Panc1 (cell line): ENCODE results near the gene ST3GAL2. TPM values are rescaled to one million over a fixed set of nuclear protein-coding genes. Genes with fewer than 3 reads are reported as not detected.

Experiments used
- ATAC-seq: fragments of 200-7000 bp; cut with Tn5 transposase; 2 replicates; pipeline ENCODE4 v1.9.1; 2020; ENCODE audit warnings: mild to moderate bottlenecking, moderate library complexity
- BruUV-seq: library from RNA; stranded (reverse); fragments of 400-500 nt; replicated peaks from 2 replicates; lab custom pipeline; 2021; lab: Mats Ljungman, UMichigan
- CTCF ChIA-PET: fragments of 300-600 bp; sonication (Branson Sonifier 250); formaldehyde crosslinking; loops from one replicate; lab custom pipeline; 2022; ENCODE audit warnings: antibody characterized with exemption; lab: Charles Lee
- POLR2A ChIA-PET: fragments of 300-600 bp; sonication (Branson Sonifier 250); formaldehyde crosslinking; loops from one replicate; lab custom pipeline; 2022; ENCODE audit warnings: antibody characterized with exemption; lab: Charles Lee
- DNase-seq: peaks from one replicate; pipeline ENCODE4 v3.0.0-alpha.2; 2010; ENCODE audit warnings: low read depth, low spot score
- H3K27ac ChIP-seq: 2 replicates; pipeline ENCODE4 v1.5.1; 2011; ENCODE audit warnings: mild to moderate bottlenecking, low read length, inconsistent platforms
- H3K27me3 ChIP-seq: fragments of 200-500 bp; sonication (Bioruptor generic); 2 replicates; pipeline ENCODE4 v1.6.0; 2014; ENCODE audit warnings: low read length, inconsistent platforms; ENCODE audit not compliant: control insufficient read depth, insufficient read depth
- H3K36me3 ChIP-seq: fragments of 200-500 bp; sonication (Bioruptor generic); 2 replicates; pipeline ENCODE4 v1.5.1; 2014; ENCODE audit warnings: inconsistent platforms, mild to moderate bottlenecking, low read length, moderate library complexity; ENCODE audit not compliant: control insufficient read depth, insufficient read depth
- H3K4me1 ChIP-seq: 2 replicates; pipeline ENCODE4 v1.5.1; 2011; ENCODE audit warnings: inconsistent platforms, mild to moderate bottlenecking, low read length, moderate library complexity; ENCODE audit not compliant: control insufficient read depth, insufficient read depth
- H3K4me3 ChIP-seq, 2 experiments: 2 replicates each; pipeline ENCODE4 v1.5.1; 2011 to 2012; ENCODE audit warnings: low read depth in 2 of 2, low read length in 2 of 2, mild to moderate bottlenecking in 2 of 2, inconsistent platforms in 1 of 2, moderate library complexity in 1 of 2
- H3K9me3 ChIP-seq: fragments of 200-500 bp; sonication (Bioruptor generic); 2 replicates; pipeline ENCODE4 v1.5.1; 2014; ENCODE audit warnings: low read depth, mild to moderate bottlenecking, inconsistent platforms, low read length, moderate library complexity; ENCODE audit not compliant: control insufficient read depth, insufficient read depth
- CTCF ChIP-seq: fragments of 450-650 bp; IDR thresholded peaks from 2 replicates; pipeline ENCODE4 v1.5.1; 2017; ENCODE audit warnings: mild to moderate bottlenecking
- POLR2AphosphoS5 ChIP-seq: IDR thresholded peaks from 2 replicates; pipeline ENCODE4 v1.6.1; 2012; ENCODE audit warnings: mild to moderate bottlenecking, low read depth, low read length, moderate library complexity
- REST ChIP-seq, 2 experiments: IDR thresholded peaks; 2 replicates each; pipeline ENCODE4 v1.6.1; 2011 to 2012; ENCODE audit warnings: low read depth in 2 of 2, control low read depth in 1 of 2, low read length in 1 of 2, mild to moderate bottlenecking in 1 of 2, moderate library complexity in 1 of 2; ENCODE audit not compliant: insufficient read depth in 1 of 2
- SIN3A ChIP-seq: IDR thresholded peaks from 2 replicates; pipeline ENCODE4 v1.6.1; 2012; ENCODE audit warnings: low read depth, mild to moderate bottlenecking, low read length, moderate library complexity, borderline replicate concordance; ENCODE audit not compliant: insufficient read depth
- TCF7L2 ChIP-seq: IDR thresholded peaks from 2 replicates; pipeline ENCODE4 v1.6.1; 2011; ENCODE audit warnings: mild to moderate bottlenecking, low read depth, low read length, inconsistent platforms
- in situ Hi-C: cut with HindIII; loops from 2 replicates; pipeline ENCODE4 v1.10.0; 2016; ENCODE audit warnings: low sequenced_read_pairs, low pct_unique_long_range_greater_than_20kb
- intact Hi-C: fragments of 100-400 bp; cut with micrococcal nuclease; formaldehyde crosslinking; loops from one replicate; pipeline ENCODE4 v1.10.0; 2022; ENCODE audit not compliant: unreplicated experiment
- total RNA-seq: library from RNA; stranded (reverse); gene quantifications from one replicate; pipeline ENCODE4 v1.2.1, GENCODE V29; 2021; ENCODE audit not compliant: unreplicated experiment

Gene ST3GAL2
- total RNA-seq, 1 experiment from 2014 or later, result 84.2 TPM

- BruUV-seq, result no TSS peak
- Histone ChIP-seq H3K27me3 (no peaks in the 10 kb centered on the region), H3K4me1 (no peaks in the 10 kb centered on the region), H3K4me3 (no peak overlapping the region), H3K36me3 (no peaks in the 10 kb centered on the region), H3K27ac (no peak overlapping the region), H3K9me3 (no peaks in the 10 kb centered on the region)
- ChIA-PET CTCF (interaction anchor here (0.6 to 1.3 kb wide), 3 partner anchors 61 to 100 kb away, joined by 3 to 7 read pairs (median 6); no protein-coding TSS in a partner anchor), POLR2A (interaction anchor here (0.6 to 0.7 kb wide), 4 partner anchors 11 to 186 kb away, joined by 3 to 12 read pairs (median 7); no protein-coding TSS in a partner anchor)
- TF ChIP-seq POLR2AphosphoS5 (no peak), REST (IDR thresholded peaks at IDR 0.05; ENCODE audit: insufficient read depth in 1 of 2, low read depth in 2 of 2, low read length in 1 of 2) (no peak), TCF7L2 (no peak), CTCF (no peak), SIN3A (no peak)
- in situ Hi-C loops, result no loop called here
- intact Hi-C loops, result no loop called here
- ATAC-seq, result peak; percentile 3; the same call in 1 of the 2 replicates
- no peak for DNase-seq
Observed at GRCh38 chr16:70470141-70470926, 31.4 kb upstream of the ST3GAL2 start.

GRCh38 chr16:70468776-70469525 lies 30.1 kb upstream of the ST3GAL2 start:
- intact Hi-C loops, result no loop called here
- DNase-seq (no peak), ATAC-seq (no peak)
- H3K4me3 ChIP-seq, result no peak overlapping the region
- no peaks in the 10 kb centered on the region for H3K4me1 ChIP-seq
- in situ Hi-C loops, result no loop called here
- H3K27ac ChIP-seq, result no peak overlapping the region
- BruUV-seq, result no TSS peak
- no peaks in the 10 kb centered on the region for H3K27me3 ChIP-seq
- ChIA-PET POLR2A (no interaction called here), CTCF (no interaction called here)
- no peaks in the 10 kb centered on the region for H3K36me3 ChIP-seq
- H3K9me3 ChIP-seq, result no peaks in the 10 kb centered on the region
- TF ChIP-seq CTCF (no peak), TCF7L2 (no peak), SIN3A (no peak), POLR2AphosphoS5 (no peak), REST (IDR thresholded peaks at IDR 0.05; ENCODE audit: insufficient read depth in 1 of 2, low read depth in 2 of 2, low read length in 1 of 2) (no peak)
